ENCODE data around the gene NBPF6.
"Not testable (repeated sequence)": the region's sequence is repeated elsewhere in the genome, so short reads cannot be mapped to it uniquely, and the experiment has no call there.

The NBPF6 gene

GRCh38 chr1:108450043-108450442, at the start of gene NBPF6:
TSS of gene NBPF6 (plus strand) at chr1:108450343. CDS start at chr1:108450602, 259 bp downstream.
- not testable (repeated sequence) for H3K27me3 Mint-ChIP-seq; H3K36me3 Mint-ChIP-seq (ENCODE audit: low read depth); H3K4me1 Mint-ChIP-seq (ENCODE audit: low read depth); DNase-seq; H3K4me3 Mint-ChIP-seq; H3K9me3 Mint-ChIP-seq; H3K27ac Mint-ChIP-seq

GRCh38 chr1:108411098-108411833, 38.9 kb upstream of the NBPF6 start:
- H3K4me3 Mint-ChIP-seq: not testable (repeated sequence)

GRCh38 chr1:108420129-108420528, 30.0 kb upstream of the NBPF6 start:
- not testable (repeated sequence) for H3K27ac Mint-ChIP-seq; H3K4me3 Mint-ChIP-seq; H3K4me1 Mint-ChIP-seq (ENCODE audit: low read depth); H3K9me3 Mint-ChIP-seq; H3K36me3 Mint-ChIP-seq (ENCODE audit: low read depth); DNase-seq; H3K27me3 Mint-ChIP-seq

More at GRCh38 chr1:108411098-108411833, 38.9 kb upstream of the NBPF6 start:
- not testable (repeated sequence) for H3K36me3 Mint-ChIP-seq (ENCODE audit: low read depth); H3K4me1 Mint-ChIP-seq (ENCODE audit: low read depth); H3K9me3 Mint-ChIP-seq; DNase-seq; H3K27me3 Mint-ChIP-seq; H3K27ac Mint-ChIP-seq

- H3K4me1 Mint-ChIP-seq (ENCODE audit: low read depth); DNase-seq; H3K27me3 Mint-ChIP-seq; H3K27ac Mint-ChIP-seq; H3K4me3 Mint-ChIP-seq; H3K36me3 Mint-ChIP-seq (ENCODE audit: low read depth); H3K9me3 Mint-ChIP-seq: not testable (repeated sequence)
These were observed 28.9 kb upstream of the NBPF6 start for GRCh38 chr1:108421061-108421916.

- not testable (repeated sequence) for H3K4me3 Mint-ChIP-seq; H3K4me1 Mint-ChIP-seq (ENCODE audit: low read depth); H3K9me3 Mint-ChIP-seq; H3K27ac Mint-ChIP-seq; DNase-seq; H3K27me3 Mint-ChIP-seq; H3K36me3 Mint-ChIP-seq (ENCODE audit: low read depth)
These were observed 23.3 kb upstream of the NBPF6 start for GRCh38 chr1:108426877-108427276.

- not testable (repeated sequence) for H3K36me3 Mint-ChIP-seq (ENCODE audit: low read depth); H3K27me3 Mint-ChIP-seq; H3K4me3 Mint-ChIP-seq; H3K4me1 Mint-ChIP-seq (ENCODE audit: low read depth); H3K9me3 Mint-ChIP-seq; H3K27ac Mint-ChIP-seq; DNase-seq
These were observed 18.1 kb upstream of the NBPF6 start for GRCh38 chr1:108432002-108432401.

- H3K27ac Mint-ChIP-seq; H3K4me1 Mint-ChIP-seq (ENCODE audit: low read depth); H3K4me3 Mint-ChIP-seq; H3K9me3 Mint-ChIP-seq; H3K36me3 Mint-ChIP-seq (ENCODE audit: low read depth); H3K27me3 Mint-ChIP-seq; DNase-seq: not testable (repeated sequence)
These were observed 16.7 kb upstream of the NBPF6 start for GRCh38 chr1:108433404-108433803.

GRCh38 chr1:108438536-108438935, 11.6 kb upstream of the NBPF6 start:
- DNase-seq; H3K27me3 Mint-ChIP-seq; H3K4me3 Mint-ChIP-seq; H3K9me3 Mint-ChIP-seq; H3K4me1 Mint-ChIP-seq (ENCODE audit: low read depth); H3K36me3 Mint-ChIP-seq (ENCODE audit: low read depth); H3K27ac Mint-ChIP-seq: not testable (repeated sequence)

GRCh38 chr1:108454521-108454920, 4.4 kb downstream of the NBPF6 start:
- not testable (repeated sequence) for H3K9me3 Mint-ChIP-seq; H3K4me3 Mint-ChIP-seq; H3K27me3 Mint-ChIP-seq; DNase-seq; H3K4me1 Mint-ChIP-seq (ENCODE audit: low read depth); H3K36me3 Mint-ChIP-seq (ENCODE audit: low read depth); H3K27ac Mint-ChIP-seq

GRCh38 chr1:108458661-108459060, 8.5 kb downstream of the NBPF6 start:
- not testable (repeated sequence) for DNase-seq; H3K27ac Mint-ChIP-seq; H3K4me1 Mint-ChIP-seq (ENCODE audit: low read depth); H3K9me3 Mint-ChIP-seq; H3K4me3 Mint-ChIP-seq; H3K27me3 Mint-ChIP-seq; H3K36me3 Mint-ChIP-seq (ENCODE audit: low read depth)

GRCh38 chr1:108461758-108462157, 11.6 kb downstream of the NBPF6 start:
- DNase-seq; H3K9me3 Mint-ChIP-seq; H3K27ac Mint-ChIP-seq; H3K4me3 Mint-ChIP-seq; H3K36me3 Mint-ChIP-seq (ENCODE audit: low read depth); H3K27me3 Mint-ChIP-seq; H3K4me1 Mint-ChIP-seq (ENCODE audit: low read depth): not testable (repeated sequence)

- H3K27ac Mint-ChIP-seq; H3K4me1 Mint-ChIP-seq (ENCODE audit: low read depth); H3K4me3 Mint-ChIP-seq; DNase-seq; H3K9me3 Mint-ChIP-seq; H3K27me3 Mint-ChIP-seq; H3K36me3 Mint-ChIP-seq (ENCODE audit: low read depth): not testable (repeated sequence)
These were observed 13.8 kb downstream of the NBPF6 start for GRCh38 chr1:108463962-108464361.

GRCh38 chr1:108466166-108466565, 16.0 kb downstream of the NBPF6 start:
- not testable (repeated sequence) for H3K4me1 Mint-ChIP-seq (ENCODE audit: low read depth)

GRCh38 chr1:108467155-108467554, 17.0 kb downstream of the NBPF6 start:
- not testable (repeated sequence) for H3K27ac Mint-ChIP-seq

More at GRCh38 chr1:108466166-108466565, 16.0 kb downstream of the NBPF6 start:
- H3K27ac Mint-ChIP-seq; H3K36me3 Mint-ChIP-seq (ENCODE audit: low read depth); H3K9me3 Mint-ChIP-seq; H3K27me3 Mint-ChIP-seq; DNase-seq; H3K4me3 Mint-ChIP-seq: not testable (repeated sequence)

GRCh38 chr1:108470750-108471149, 20.6 kb downstream of the NBPF6 start:
- H3K36me3 Mint-ChIP-seq (ENCODE audit: low read depth); H3K4me1 Mint-ChIP-seq (ENCODE audit: low read depth); H3K4me3 Mint-ChIP-seq; H3K27ac Mint-ChIP-seq; H3K9me3 Mint-ChIP-seq; DNase-seq: not testable (repeated sequence)
- H3K27me3 Mint-ChIP-seq: peaks cover 29% of the 10 kb centered on the region

More at GRCh38 chr1:108467155-108467554, 17.0 kb downstream of the NBPF6 start:
- not testable (repeated sequence) for H3K36me3 Mint-ChIP-seq (ENCODE audit: low read depth); H3K27me3 Mint-ChIP-seq; H3K4me1 Mint-ChIP-seq (ENCODE audit: low read depth); DNase-seq; H3K9me3 Mint-ChIP-seq; H3K4me3 Mint-ChIP-seq
